C4-2B (cell line): ENCODE measurements around the gene SLC9A9.

Source experiments
- ZFX ChIP-seq: fragments of 450-650 bp; IDR thresholded peaks from 2 replicates; pipeline ENCODE4 v1.6.1; 2017
- TF ChIP-seq, protein P1 (sequence below): fragments of 450-650 bp; conservative IDR thresholded peaks from 2 replicates; pipeline ENCODE4 v1.5.1; 2017; ENCODE audit warnings: mild to moderate bottlenecking

DNA sequence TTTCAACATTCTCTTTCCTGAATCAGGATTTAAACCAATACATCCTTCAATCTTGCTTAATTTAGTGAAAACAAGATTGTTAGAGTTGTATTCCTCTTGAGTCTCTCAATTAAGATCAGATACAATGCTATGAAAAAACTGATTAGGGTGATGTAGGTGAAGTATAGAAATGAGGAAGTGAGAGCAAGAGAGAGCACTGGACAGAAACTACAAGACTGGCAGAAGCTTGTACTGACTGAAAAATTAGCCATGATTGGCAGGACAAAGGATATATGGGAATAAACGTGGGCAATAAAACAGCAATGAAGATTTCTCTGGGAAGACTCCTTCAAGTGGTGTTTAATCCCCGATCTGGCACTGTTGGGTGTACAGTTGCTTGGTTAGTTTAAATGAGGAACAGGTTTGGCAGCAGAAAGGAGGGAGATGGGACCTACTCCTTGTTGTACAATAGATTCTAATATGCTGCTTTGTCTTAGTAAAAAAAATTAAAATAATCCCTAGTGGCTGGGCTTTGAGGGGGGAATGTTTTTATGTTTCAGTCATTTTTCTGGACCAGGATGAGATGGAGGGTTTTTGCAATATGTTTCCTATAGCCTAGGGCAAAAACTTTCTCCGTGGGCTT is 252.7 kb downstream of the SLC9A9 start:
- TF ChIP-seq, protein P1, sequence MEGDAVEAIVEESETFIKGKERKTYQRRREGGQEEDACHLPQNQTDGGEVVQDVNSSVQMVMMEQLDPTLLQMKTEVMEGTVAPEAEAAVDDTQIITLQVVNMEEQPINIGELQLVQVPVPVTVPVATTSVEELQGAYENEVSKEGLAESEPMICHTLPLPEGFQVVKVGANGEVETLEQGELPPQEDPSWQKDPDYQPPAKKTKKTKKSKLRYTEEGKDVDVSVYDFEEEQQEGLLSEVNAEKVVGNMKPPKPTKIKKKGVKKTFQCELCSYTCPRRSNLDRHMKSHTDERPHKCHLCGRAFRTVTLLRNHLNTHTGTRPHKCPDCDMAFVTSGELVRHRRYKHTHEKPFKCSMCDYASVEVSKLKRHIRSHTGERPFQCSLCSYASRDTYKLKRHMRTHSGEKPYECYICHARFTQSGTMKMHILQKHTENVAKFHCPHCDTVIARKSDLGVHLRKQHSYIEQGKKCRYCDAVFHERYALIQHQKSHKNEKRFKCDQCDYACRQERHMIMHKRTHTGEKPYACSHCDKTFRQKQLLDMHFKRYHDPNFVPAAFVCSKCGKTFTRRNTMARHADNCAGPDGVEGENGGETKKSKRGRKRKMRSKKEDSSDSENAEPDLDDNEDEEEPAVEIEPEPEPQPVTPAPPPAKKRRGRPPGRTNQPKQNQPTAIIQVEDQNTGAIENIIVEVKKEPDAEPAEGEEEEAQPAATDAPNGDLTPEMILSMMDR: no peak
- no peak for TF ChIP-seq ZFX
